NCI-H128 (cell line): ENCODE measurements around the gene IRF3.
"Not testable (repeated sequence)": the region's sequence is repeated elsewhere in the genome, so short reads cannot be mapped to it uniquely, and the experiment has no call there.

Source experiments
- DNase-seq: peaks from one replicate; lab custom pipeline; 2025; ENCODE audit not compliant: unreplicated experiment; lab: John Stamatoyannopoulos, UW

The IRF3 gene

GRCh38 chr19:49651029-49651819, 14.4 kb downstream of the IRF3 start:
- no peak for DNase-seq

- DNase-seq = no peak
These were observed 19.1 kb downstream of the IRF3 start for GRCh38 chr19:49646586-49646985.

GRCh38 chr19:49645995-49646394, 19.7 kb downstream of the IRF3 start:
- DNase-seq = no peak

GRCh38 chr19:49645592-49645991, 20.1 kb downstream of the IRF3 start:
- no peak for DNase-seq

- DNase-seq = no peak
These were observed 22.2 kb downstream of the IRF3 start for GRCh38 chr19:49643466-49643865.

- DNase-seq = no peak
These were observed 23.1 kb downstream of the IRF3 start for GRCh38 chr19:49642492-49643035.

GRCh38 chr19:49641688-49642491, 23.8 kb downstream of the IRF3 start, which contains the start of gene SCAF1:
SCAF1 (plus strand) TSS chr19:49642209; CDS start chr19:49645027, 2,818 bp downstream.
- peak; percentile 99 for DNase-seq

GRCh38 chr19:49640113-49640898, 25.4 kb downstream of the IRF3 start, which contains the start of gene RRAS:
RRAS (minus strand) TSS chr19:49640143; CDS start chr19:49640098, 45 bp downstream.
- DNase-seq = peak; percentile 99

GRCh38 chr19:49639401-49640112, 26.1 kb downstream of the IRF3 start:
- DNase-seq = no peak

GRCh38 chr19:49637821-49638738, 27.6 kb downstream of the IRF3 start:
- DNase-seq = no peak

GRCh38 chr19:49636233-49636932, 29.3 kb downstream of the IRF3 start:
- DNase-seq = no peak

- no peak for DNase-seq
These were observed 30.0 kb downstream of the IRF3 start for GRCh38 chr19:49635530-49636232.

- not testable (repeated sequence) for DNase-seq
These were observed 32.4 kb downstream of the IRF3 start for GRCh38 chr19:49633273-49633672.

- no peak for DNase-seq
These were observed 33.1 kb downstream of the IRF3 start for GRCh38 chr19:49632576-49632975.

GRCh38 chr19:49631610-49632192, 34.0 kb downstream of the IRF3 start:
- no peak for DNase-seq

GRCh38 chr19:49631014-49631588, 34.6 kb downstream of the IRF3 start:
- no peak for DNase-seq

- no peak for DNase-seq
These were observed 36.0 kb downstream of the IRF3 start for GRCh38 chr19:49629659-49630058.
